ENCODE measurements around the gene PARP4.

- TF ChIP-seq POLR2A (IDR thresholded peaks at IDR 0.05; ENCODE audit: extremely low read depth, insufficient read length) (no peak), CTCF (IDR thresholded peaks at IDR 0.05; ENCODE audit: low read depth, low read length) (no peak), MAX (IDR thresholded peaks at IDR 0.05; ENCODE audit: low read depth, low read length) (no peak)
Measured at GRCh38 chr13:24502533-24503378, 9.8 kb downstream of the PARP4 start.
